HL-60 (cell line): ENCODE measurements around the gene SLC12A3.

Experiments used
- DNase-seq, 2 experiments: peaks; one replicate each; pipeline ENCODE4 v3.0.0-alpha.2; 2010 to 2020; ENCODE audit warnings: low read depth in 1 of 2, low spot score in 1 of 2
- H3K27ac ChIP-seq: fragments of 250-450 bp; sonication (Bioruptor Pico); replicated peaks from 2 replicates; pipeline ENCODE4 v1.5.1; 2020; ENCODE audit warnings: mild to moderate bottlenecking, moderate library complexity
- H3K27me3 ChIP-seq: fragments of 250-450 bp; sonication (Bioruptor Pico); 2 replicates; pipeline ENCODE4 v1.5.1; 2021; ENCODE audit warnings: mild to moderate bottlenecking, moderate library complexity; ENCODE audit not compliant: insufficient read depth, poor library complexity, severe bottlenecking
- H3K4me3 ChIP-seq: replicated peaks from 2 replicates; pipeline ENCODE4 v1.5.1; 2011; ENCODE audit warnings: mild to moderate bottlenecking, control low read depth, low read length; ENCODE audit not compliant: insufficient read depth
- GABPA ChIP-seq: IDR thresholded peaks from 2 replicates; pipeline ENCODE4 v1.6.1; 2012; ENCODE audit warnings: low read depth
- POLR2AphosphoS5 ChIP-seq: IDR thresholded peaks from 2 replicates; pipeline ENCODE4 v1.6.1; 2012; ENCODE audit warnings: low read depth
- REST ChIP-seq: IDR thresholded peaks from 2 replicates; pipeline ENCODE4 v1.6.1; 2012; ENCODE audit warnings: low read depth; ENCODE audit not compliant: insufficient replicate concordance
- SPI1 ChIP-seq: IDR thresholded peaks from 2 replicates; pipeline ENCODE4 v1.6.1; 2012; ENCODE audit warnings: low read depth, mild to moderate bottlenecking, borderline replicate concordance
- TF ChIP-seq, protein P1 (sequence below): IDR thresholded peaks from one replicate; pipeline ENCODE4 v1.5.1; 2011; ENCODE audit warnings: low read length, control low read depth, inconsistent platforms; ENCODE audit not compliant: insufficient read depth

Gene SLC12A3

DNA sequence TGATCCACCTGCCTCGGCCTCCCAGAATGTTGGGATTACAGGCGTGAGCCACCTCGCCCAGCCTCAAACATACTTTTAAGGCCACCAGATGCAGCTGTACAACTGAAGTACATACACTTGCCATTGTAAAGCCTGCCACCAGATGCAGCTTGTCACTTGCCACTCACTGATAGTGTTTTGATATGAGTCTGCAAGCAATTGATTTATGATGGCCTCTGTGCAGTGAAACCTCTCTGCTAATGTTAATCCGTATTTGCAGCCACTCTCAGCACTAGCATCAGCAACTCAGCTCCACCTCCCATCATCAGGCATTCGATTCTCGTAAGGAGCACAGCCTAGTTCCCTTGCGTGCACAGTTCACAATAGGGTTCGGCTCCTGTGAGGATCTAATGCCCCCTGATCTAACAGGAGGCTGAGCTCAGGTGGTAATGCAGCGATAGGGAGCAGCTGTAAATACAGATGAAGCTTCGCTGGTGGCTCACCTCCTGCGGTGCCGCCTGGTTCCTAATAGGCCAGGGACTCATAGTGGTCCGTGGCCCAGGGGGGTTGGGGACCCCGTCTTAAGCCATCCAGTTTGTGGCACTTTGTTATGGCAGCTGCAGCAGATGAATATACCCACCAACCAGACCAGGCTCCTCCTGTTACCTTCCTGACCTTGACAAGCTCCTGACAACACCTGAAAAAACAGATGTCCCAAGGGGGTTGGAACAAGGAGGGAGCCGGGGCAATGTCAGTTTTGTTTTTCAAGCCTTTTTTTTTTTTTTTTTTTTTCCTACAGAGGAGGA, 65.7 kb downstream of the SLC12A3 start:
- TF ChIP-seq, protein P1, sequence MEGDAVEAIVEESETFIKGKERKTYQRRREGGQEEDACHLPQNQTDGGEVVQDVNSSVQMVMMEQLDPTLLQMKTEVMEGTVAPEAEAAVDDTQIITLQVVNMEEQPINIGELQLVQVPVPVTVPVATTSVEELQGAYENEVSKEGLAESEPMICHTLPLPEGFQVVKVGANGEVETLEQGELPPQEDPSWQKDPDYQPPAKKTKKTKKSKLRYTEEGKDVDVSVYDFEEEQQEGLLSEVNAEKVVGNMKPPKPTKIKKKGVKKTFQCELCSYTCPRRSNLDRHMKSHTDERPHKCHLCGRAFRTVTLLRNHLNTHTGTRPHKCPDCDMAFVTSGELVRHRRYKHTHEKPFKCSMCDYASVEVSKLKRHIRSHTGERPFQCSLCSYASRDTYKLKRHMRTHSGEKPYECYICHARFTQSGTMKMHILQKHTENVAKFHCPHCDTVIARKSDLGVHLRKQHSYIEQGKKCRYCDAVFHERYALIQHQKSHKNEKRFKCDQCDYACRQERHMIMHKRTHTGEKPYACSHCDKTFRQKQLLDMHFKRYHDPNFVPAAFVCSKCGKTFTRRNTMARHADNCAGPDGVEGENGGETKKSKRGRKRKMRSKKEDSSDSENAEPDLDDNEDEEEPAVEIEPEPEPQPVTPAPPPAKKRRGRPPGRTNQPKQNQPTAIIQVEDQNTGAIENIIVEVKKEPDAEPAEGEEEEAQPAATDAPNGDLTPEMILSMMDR: no peak
- TF ChIP-seq POLR2AphosphoS5 (no peak), SPI1 (no peak), REST (no peak), GABPA (no peak)
- no peak overlapping the region for H3K27ac ChIP-seq

GRCh38 chr16:56931271-56931891, 66.4 kb downstream of the SLC12A3 start:
- TF ChIP-seq SPI1 (peak; percentile 99), POLR2AphosphoS5 (no peak)
- DNase-seq: no peak

More for the DNA sequence above, 65.7 kb downstream of the SLC12A3 start:
- Histone ChIP-seq H3K4me3 (no peak overlapping the region), H3K27me3 (no peaks in the 10 kb centered on the region)
- no peak for DNase-seq

DNA sequence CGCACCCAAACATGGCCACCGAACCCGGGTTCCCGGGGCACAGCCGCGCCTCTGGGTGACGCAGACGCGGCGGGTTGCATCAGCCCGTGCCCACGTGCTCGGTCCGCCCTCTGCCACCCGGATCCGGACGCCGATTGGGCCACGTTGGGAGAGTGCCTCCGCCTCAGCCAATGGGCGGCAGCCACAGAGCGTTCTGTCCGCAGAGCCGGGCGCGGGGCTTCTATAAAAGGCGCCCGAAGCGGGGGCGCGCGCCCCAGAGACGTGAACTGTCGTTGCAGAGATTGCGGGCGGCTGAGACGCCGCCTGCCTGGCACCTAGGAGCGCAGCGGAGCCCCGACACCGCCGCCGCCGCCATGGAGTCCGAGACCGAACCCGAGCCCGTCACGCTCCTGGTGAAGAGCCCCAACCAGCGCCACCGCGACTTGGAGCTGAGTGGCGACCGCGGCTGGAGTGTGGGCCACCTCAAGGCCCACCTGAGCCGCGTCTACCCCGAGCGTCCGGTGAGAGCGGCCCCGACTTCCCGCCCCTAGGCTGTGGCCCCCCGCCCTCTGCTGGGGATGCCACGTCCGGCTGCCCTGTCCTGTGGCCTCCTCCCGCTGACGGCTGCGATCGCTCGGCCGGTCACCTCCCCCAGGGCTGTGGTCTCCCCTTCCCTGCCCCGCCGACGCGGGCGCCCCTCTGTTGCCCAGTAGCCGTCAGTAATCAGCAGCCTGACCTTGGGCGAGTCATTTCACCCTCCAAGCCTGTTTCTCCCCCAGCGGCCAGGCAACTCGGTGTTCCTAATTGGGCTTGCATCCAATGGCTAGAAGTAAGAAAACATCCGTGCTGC, 67.1 kb downstream of the SLC12A3 start, which contains the start of gene HERPUD1:
Gene HERPUD1, plus strand, starts transcription at position 251 of the 829 bp plus-strand sequence. Its CDS starts 103 bp downstream, at position 354.
- no peaks in the 10 kb centered on the region for H3K27me3 ChIP-seq
- TF ChIP-seq REST (peak; percentile 53), SPI1 (no peak), GABPA (no peak), POLR2AphosphoS5 (peak; percentile 86)
- TF ChIP-seq, protein P1: no peak
- peak within 1 kb of the TSS; percentile 100 for H3K4me3 ChIP-seq
- peak; percentile 96 to 99 for DNase-seq
- peak within 1 kb of the TSS; percentile 92 for H3K27ac ChIP-seq

More at GRCh38 chr16:56931271-56931891, 66.4 kb downstream of the SLC12A3 start:
- peak overlapping the region; percentile 32 for H3K4me3 ChIP-seq
- H3K27ac ChIP-seq: peak overlapping the region; percentile 92
- no peaks in the 10 kb centered on the region for H3K27me3 ChIP-seq
